ENCODE measurements around the gene IAH1. TPM values are rescaled to one million over a fixed set of nuclear protein-coding genes. Genes with fewer than 3 reads are reported as not detected.

The IAH1 gene
- total and polyA plus RNA-seq, 2 experiments from 2014 or later = 12.7 to 33.7 TPM

GRCh38 chr2:9483107-9483506 lies 8.8 kb downstream of the IAH1 start:
- H3K27ac Mint-ChIP-seq = no peak overlapping the region
- no peaks in the 10 kb centered on the region for H3K36me3 ChIP-seq (ENCODE audit: insufficient read depth)
- TF ChIP-seq JUNB (IDR thresholded peaks at IDR 0.05; ENCODE audit: unreplicated experiment) (no peak), EZH2 (IDR thresholded peaks at IDR 0.05; ENCODE audit: low read depth, unreplicated experiment) (no peak), EZH2phosphoT487 (IDR thresholded peaks at IDR 0.05; ENCODE audit: unreplicated experiment) (no peak), ZNF462 (CRISPR knock-in tag; IDR thresholded peaks at IDR 0.05) (no peak), ZNF114 (CRISPR knock-in tag; IDR thresholded peaks at IDR 0.05) (no peak)

GRCh38 chr2:9484533-9484932 lies 10.2 kb downstream of the IAH1 start:
- no peak for DNase-seq (ENCODE audit: low spot score)
- Histone ChIP-seq H2AFZ (no peak overlapping the region), H3K4me1 (ENCODE audit: insufficient read depth) (no peaks in the 10 kb centered on the region), H3K4me2 (no peak overlapping the region), H3K9me2 (ENCODE audit: insufficient read depth) (no peaks in the 10 kb centered on the region), H3F3A (replicated peaks; ENCODE audit: low read depth) (no peaks in the 10 kb centered on the region), H3K4me3 (no peak overlapping the region), H3K36me3 (ENCODE audit: insufficient read depth) (no peaks in the 10 kb centered on the region; the same call in 1 of the 2 replicates), H3K27me3 (ENCODE audit: insufficient read depth) (no peaks in the 10 kb centered on the region), H3K27ac (ENCODE audit: low read depth) (no peak overlapping the region), H4K20me1 (replicated peaks; ENCODE audit: insufficient read depth) (no peaks in the 10 kb centered on the region; the same call in none of the 2 replicates), H3K79me2 (replicated peaks; ENCODE audit: insufficient read depth) (no peaks in the 10 kb centered on the region)
- Mint-ChIP-seq H3K4me1 (no peaks in the 10 kb centered on the region), H3K9me3 (no peaks in the 10 kb centered on the region), H3K27me3 (ENCODE audit: insufficient read depth, low read depth, poor library complexity) (peaks cover 9% of the 10 kb centered on the region), H3K27ac (no peak overlapping the region), H3K4me3 (no peak overlapping the region), H3K36me3 (ENCODE audit: low read depth) (peaks cover 51% of the 10 kb centered on the region)
- no peak; the same call in 1 of the 3 replicates for ATAC-seq
- no peak for TF ChIP-seq EZH2 (IDR thresholded peaks at IDR 0.05; ENCODE audit: low read depth, unreplicated experiment)
- no peak for TF ChIP-seq JUNB (IDR thresholded peaks at IDR 0.05; ENCODE audit: unreplicated experiment)
- TF ChIP-seq EZH2phosphoT487 (IDR thresholded peaks at IDR 0.05; ENCODE audit: unreplicated experiment) = no peak
- no peak for TF ChIP-seq ETS1 (IDR thresholded peaks at IDR 0.05)
- TF ChIP-seq STAT1 (IDR thresholded peaks at IDR 0.05; ENCODE audit: unreplicated experiment) = no peak
- TF ChIP-seq ZNF331 (CRISPR knock-in tag; IDR thresholded peaks at IDR 0.05; ENCODE audit: low read depth) = no peak
- no peak for TF ChIP-seq CTCF (conservative IDR thresholded peaks at IDR 0.05; ENCODE audit: low read depth in 2 of 2)

More at GRCh38 chr2:9483107-9483506, 8.8 kb downstream of the IAH1 start:
- Histone ChIP-seq H3K4me2 (no peak overlapping the region), H3K9me2 (ENCODE audit: insufficient read depth) (no peaks in the 10 kb centered on the region), H3K4me1 (ENCODE audit: insufficient read depth) (no peaks in the 10 kb centered on the region), H2AFZ (no peak overlapping the region), H3K27me3 (ENCODE audit: insufficient read depth) (no peaks in the 10 kb centered on the region), H3F3A (replicated peaks; ENCODE audit: low read depth) (no peaks in the 10 kb centered on the region), H3K79me2 (replicated peaks; ENCODE audit: insufficient read depth) (no peaks in the 10 kb centered on the region; the same call in 1 of the 2 replicates), H3K4me3 (no peak overlapping the region), H3K27ac (ENCODE audit: low read depth) (no peak overlapping the region), H4K20me1 (replicated peaks; ENCODE audit: insufficient read depth) (no peaks in the 10 kb centered on the region; the same call in none of the 2 replicates)
- Mint-ChIP-seq H3K27me3 (ENCODE audit: insufficient read depth, low read depth, poor library complexity) (peaks cover 9% of the 10 kb centered on the region), H3K4me1 (peaks cover 7% of the 10 kb centered on the region; the same call in 2 of the 3 replicates), H3K36me3 (ENCODE audit: low read depth) (peaks cover 38% of the 10 kb centered on the region), H3K9me3 (no peaks in the 10 kb centered on the region), H3K4me3 (no peak overlapping the region)
- no peak for ATAC-seq
- no peak for DNase-seq (ENCODE audit: low spot score)
